Suprapubic skin (tissue), 4 donors: ENCODE measurements around the gene ARVCF. TPM values are rescaled to one million over a fixed set of nuclear protein-coding genes. Genes with fewer than 3 reads are reported as not detected.

Experiments used
- DNase-seq, 2 donors: peaks; one replicate each; pipeline ENCODE4 v3.0.0-alpha.2; 2019; ENCODE audit warnings: low spot score in 2 of 2
- H3K27ac ChIP-seq: fragments of 200-600 bp; sonication (generic); one replicate; pipeline ENCODE4 v1.5.1; 2019
- H3K27me3 ChIP-seq: fragments of 200-600 bp; sonication (generic); one replicate; pipeline ENCODE4 v1.5.1; 2019
- H3K36me3 ChIP-seq: fragments of 200-600 bp; sonication (generic); one replicate; pipeline ENCODE4 v1.5.1; 2019
- H3K4me1 ChIP-seq: fragments of 200-600 bp; sonication (generic); one replicate; pipeline ENCODE4 v1.5.1; 2019
- H3K4me3 ChIP-seq: fragments of 200-600 bp; sonication (generic); one replicate; pipeline ENCODE4 v1.5.1; 2019; ENCODE audit warnings: mild to moderate bottlenecking
- H3K9me3 ChIP-seq: fragments of 200-600 bp; sonication (generic); one replicate; pipeline ENCODE4 v1.5.1; 2019
- EP300 ChIP-seq: sonication (generic); formaldehyde crosslinking; IDR thresholded peaks from one replicate; pipeline ENCODE4 v1.6.1; 2017; ENCODE audit warnings: antibody characterized with exemption
- POLR2A ChIP-seq, 2 donors: fragments of 450-650 bp; IDR thresholded peaks; one replicate each; pipeline ENCODE4 v1.6.1; 2017; ENCODE audit warnings: antibody characterized with exemption in 2 of 2, mild to moderate bottlenecking in 2 of 2, moderate library complexity in 2 of 2
- POLR2AphosphoS5 ChIP-seq, 3 donors: sonication (generic); formaldehyde crosslinking; IDR thresholded peaks; one replicate each; pipeline ENCODE4 v1.6.1; 2017; ENCODE audit warnings: antibody characterized with exemption in 3 of 3
- WGBS: methylation state at CpG from one replicate; pipeline ENCODE4 v1.1.5; 2018; 5-methylcytosine and 5-hydroxymethylcytosine counted together
- total RNA-seq, 4 donors: library from RNA; depleted of rRNA; stranded (reverse); fragments of >200 nt; gene quantifications; one replicate each; pipeline ENCODE4 v1.1.0, GENCODE V29; 2016
- TF ChIP-seq, protein P1 (sequence below), 2 donors: fragments of 200-600 bp in 1 of 2; fragments of 450-650 bp in 1 of 2; sonication (generic) in 1 of 2; IDR thresholded peaks; one replicate each; pipeline ENCODE4 v1.5.1; 2016 to 2019; ENCODE audit warnings: antibody characterized with exemption in 2 of 2, mild to moderate bottlenecking in 1 of 2, moderate library complexity in 1 of 2

Gene ARVCF
- total RNA-seq, 4 donors from 2014 or later, result 22.9 to 38.4 (median 26.0) TPM

- DNase-seq, result no peak
- Histone ChIP-seq H3K36me3 (peaks cover 67% of the 10 kb centered on the region), H3K27me3 (no peaks in the 10 kb centered on the region), H3K4me1 (no peaks in the 10 kb centered on the region), H3K27ac (no peak overlapping the region), H3K9me3 (no peaks in the 10 kb centered on the region), H3K4me3 (no peak overlapping the region)
- TF ChIP-seq EP300, result no peak
- TF ChIP-seq, protein P1, sequence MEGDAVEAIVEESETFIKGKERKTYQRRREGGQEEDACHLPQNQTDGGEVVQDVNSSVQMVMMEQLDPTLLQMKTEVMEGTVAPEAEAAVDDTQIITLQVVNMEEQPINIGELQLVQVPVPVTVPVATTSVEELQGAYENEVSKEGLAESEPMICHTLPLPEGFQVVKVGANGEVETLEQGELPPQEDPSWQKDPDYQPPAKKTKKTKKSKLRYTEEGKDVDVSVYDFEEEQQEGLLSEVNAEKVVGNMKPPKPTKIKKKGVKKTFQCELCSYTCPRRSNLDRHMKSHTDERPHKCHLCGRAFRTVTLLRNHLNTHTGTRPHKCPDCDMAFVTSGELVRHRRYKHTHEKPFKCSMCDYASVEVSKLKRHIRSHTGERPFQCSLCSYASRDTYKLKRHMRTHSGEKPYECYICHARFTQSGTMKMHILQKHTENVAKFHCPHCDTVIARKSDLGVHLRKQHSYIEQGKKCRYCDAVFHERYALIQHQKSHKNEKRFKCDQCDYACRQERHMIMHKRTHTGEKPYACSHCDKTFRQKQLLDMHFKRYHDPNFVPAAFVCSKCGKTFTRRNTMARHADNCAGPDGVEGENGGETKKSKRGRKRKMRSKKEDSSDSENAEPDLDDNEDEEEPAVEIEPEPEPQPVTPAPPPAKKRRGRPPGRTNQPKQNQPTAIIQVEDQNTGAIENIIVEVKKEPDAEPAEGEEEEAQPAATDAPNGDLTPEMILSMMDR (IDR thresholded peaks at IDR 0.05), result no peak
- TF ChIP-seq POLR2A (IDR thresholded peaks at IDR 0.05), result no peak
- TF ChIP-seq POLR2AphosphoS5 (IDR thresholded peaks at IDR 0.05), result no peak
- 100% methylated on average over 2 of the region's 2 CpGs for WGBS
Observed at GRCh38 chr22:20055144-20055543, 38.5 kb upstream of the ARVCF start.

- Histone ChIP-seq H3K36me3 (peaks cover 67% of the 10 kb centered on the region), H3K27ac (no peak overlapping the region), H3K27me3 (no peaks in the 10 kb centered on the region), H3K4me3 (no peak overlapping the region), H3K9me3 (no peaks in the 10 kb centered on the region), H3K4me1 (no peaks in the 10 kb centered on the region)
- WGBS, result 100% methylated on average over 3 of the region's 6 CpGs
- DNase-seq, result no peak
- no peak for TF ChIP-seq EP300
- TF ChIP-seq, protein P1 (IDR thresholded peaks at IDR 0.05), result no peak
- no peak for TF ChIP-seq POLR2A (IDR thresholded peaks at IDR 0.05)
- TF ChIP-seq POLR2AphosphoS5 (IDR thresholded peaks at IDR 0.05), result no peak
Observed at GRCh38 chr22:20054485-20054884, 37.9 kb upstream of the ARVCF start.

DNA sequence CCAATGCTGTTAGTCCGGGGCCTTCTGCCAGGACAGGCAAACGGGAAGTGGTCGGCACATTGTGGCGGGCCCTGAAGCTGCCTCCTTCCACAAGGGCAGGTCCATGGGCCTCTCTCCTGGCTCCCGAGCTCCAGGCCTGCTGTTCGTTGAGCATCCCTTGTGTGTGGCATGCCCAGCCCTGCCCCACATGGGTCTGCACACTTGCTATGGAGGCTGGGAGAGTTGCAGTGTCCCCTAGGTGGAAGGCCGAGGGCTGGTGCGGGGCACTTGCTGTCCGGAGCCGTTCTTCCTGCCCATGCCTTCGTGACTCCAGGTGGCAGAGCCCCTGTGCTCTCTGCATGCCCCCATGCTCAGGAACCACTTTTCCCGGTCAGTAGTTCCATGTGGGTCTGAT, 37.4 kb upstream of the ARVCF start:
- Histone ChIP-seq H3K4me1 (no peaks in the 10 kb centered on the region), H3K4me3 (no peak overlapping the region), H3K9me3 (no peaks in the 10 kb centered on the region), H3K27me3 (no peaks in the 10 kb centered on the region), H3K36me3 (peaks cover 67% of the 10 kb centered on the region), H3K27ac (no peak overlapping the region)
- DNase-seq, result no peak
- WGBS, result 91% methylated on average over 6 of the region's 12 CpGs
- no peak for TF ChIP-seq POLR2A (IDR thresholded peaks at IDR 0.05)
- TF ChIP-seq POLR2AphosphoS5 (IDR thresholded peaks at IDR 0.05), result no peak
- TF ChIP-seq, protein P1 (IDR thresholded peaks at IDR 0.05), result no peak
- TF ChIP-seq EP300, result no peak

DNA sequence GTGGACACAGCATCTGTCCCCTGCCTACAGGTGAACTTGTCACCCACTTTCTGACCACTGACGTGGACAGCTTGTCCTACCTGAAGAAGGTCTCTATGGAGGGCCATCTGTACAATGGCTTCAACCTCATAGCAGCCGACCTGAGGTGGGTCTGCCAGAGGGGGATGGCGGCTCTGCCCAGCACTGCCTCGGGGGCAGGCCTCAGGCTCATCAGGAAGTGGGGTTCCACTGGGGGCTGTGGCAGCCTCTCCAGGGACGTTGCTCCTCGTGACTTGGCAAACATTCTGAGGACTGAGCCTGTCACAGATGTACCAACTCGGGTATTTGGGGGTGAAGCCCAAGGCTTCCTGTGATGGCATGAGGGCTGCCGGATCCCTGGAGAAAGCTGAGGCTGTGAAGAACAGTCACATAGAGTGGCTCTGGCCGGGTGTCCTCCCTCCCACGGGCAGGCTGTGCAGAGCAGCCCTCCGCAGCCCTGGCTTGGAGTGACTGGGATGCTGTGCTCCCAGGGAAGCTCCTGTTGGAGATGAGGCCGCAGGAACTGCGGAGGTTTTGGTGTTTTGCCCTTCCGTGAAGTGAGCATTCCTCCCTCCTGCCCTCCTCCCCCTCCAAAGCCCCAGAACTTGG, 36.9 kb upstream of the ARVCF start:
- H3K4me3 ChIP-seq, result no peak overlapping the region
- no peak overlapping the region for H3K27ac ChIP-seq
- TF ChIP-seq, protein P1 (IDR thresholded peaks at IDR 0.05), result no peak
- TF ChIP-seq POLR2AphosphoS5 (IDR thresholded peaks at IDR 0.05), result no peak
- TF ChIP-seq POLR2A (IDR thresholded peaks at IDR 0.05), result no peak
- TF ChIP-seq EP300, result no peak
- H3K9me3 ChIP-seq, result no peaks in the 10 kb centered on the region
- WGBS, result 95% methylated on average over 4 of the region's 14 CpGs
- no peaks in the 10 kb centered on the region for H3K4me1 ChIP-seq
- no peaks in the 10 kb centered on the region for H3K27me3 ChIP-seq
- DNase-seq, result no peak
- peaks cover 64% of the 10 kb centered on the region for H3K36me3 ChIP-seq

DNA sequence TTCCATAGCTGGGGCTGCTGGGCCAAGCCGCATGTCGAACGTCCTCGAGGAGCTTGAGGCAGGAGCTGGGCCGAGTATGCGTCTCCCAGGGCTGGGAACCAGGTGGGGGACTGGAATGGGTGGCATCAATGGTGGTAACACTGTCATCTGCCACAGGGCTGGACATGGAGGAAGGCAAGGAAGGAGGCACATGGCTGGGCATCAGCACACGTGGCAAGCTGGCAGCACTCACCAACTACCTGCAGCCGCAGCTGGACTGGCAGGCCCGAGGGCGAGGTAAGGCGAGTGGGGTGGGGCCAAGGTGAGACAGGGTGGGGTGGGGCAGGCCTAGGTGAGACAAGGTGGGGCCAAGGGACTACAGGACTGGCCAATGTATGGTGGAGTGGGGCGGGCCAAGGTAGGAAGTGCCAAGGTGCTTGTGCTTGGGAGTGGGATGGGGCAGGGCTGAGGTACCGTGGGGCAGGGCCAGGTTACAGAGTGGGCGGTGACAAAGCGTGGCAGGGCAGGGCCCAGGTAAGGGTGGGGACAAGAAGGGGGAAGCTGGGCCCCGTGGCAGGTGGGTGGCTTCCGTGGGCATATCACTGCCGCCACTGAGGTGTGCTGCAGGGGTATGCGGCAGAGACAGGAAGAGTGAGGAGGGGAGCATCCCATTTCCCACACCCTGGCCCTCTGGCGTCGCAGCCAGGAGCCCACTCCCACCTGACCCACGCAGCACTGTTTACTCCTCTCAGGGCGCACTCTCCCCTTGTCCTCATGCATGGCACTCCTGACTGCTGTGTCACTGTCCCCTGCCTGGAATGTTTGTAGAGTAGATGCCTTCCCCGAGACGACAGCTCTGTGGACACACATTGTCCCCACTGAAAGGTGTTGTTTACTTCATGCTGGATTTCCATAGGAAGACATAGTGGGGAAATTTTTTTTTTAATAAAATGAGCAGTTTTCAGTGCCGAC, 36.0 kb upstream of the ARVCF start:
- Histone ChIP-seq H3K27me3 (no peaks in the 10 kb centered on the region), H3K27ac (no peak overlapping the region), H3K9me3 (no peaks in the 10 kb centered on the region), H3K4me3 (no peak overlapping the region), H3K36me3 (peaks cover 67% of the 10 kb centered on the region), H3K4me1 (no peaks in the 10 kb centered on the region)
- TF ChIP-seq POLR2A (IDR thresholded peaks at IDR 0.05) (no peak), EP300 (no peak), POLR2AphosphoS5 (IDR thresholded peaks at IDR 0.05) (no peak)
- TF ChIP-seq, protein P1 (IDR thresholded peaks at IDR 0.05), result no peak
- 84% methylated on average over 26 of the region's 26 CpGs for WGBS
- no peak for DNase-seq
